Measurements from ENCODE around the gene HTRA1.

The HTRA1 gene

DNA sequence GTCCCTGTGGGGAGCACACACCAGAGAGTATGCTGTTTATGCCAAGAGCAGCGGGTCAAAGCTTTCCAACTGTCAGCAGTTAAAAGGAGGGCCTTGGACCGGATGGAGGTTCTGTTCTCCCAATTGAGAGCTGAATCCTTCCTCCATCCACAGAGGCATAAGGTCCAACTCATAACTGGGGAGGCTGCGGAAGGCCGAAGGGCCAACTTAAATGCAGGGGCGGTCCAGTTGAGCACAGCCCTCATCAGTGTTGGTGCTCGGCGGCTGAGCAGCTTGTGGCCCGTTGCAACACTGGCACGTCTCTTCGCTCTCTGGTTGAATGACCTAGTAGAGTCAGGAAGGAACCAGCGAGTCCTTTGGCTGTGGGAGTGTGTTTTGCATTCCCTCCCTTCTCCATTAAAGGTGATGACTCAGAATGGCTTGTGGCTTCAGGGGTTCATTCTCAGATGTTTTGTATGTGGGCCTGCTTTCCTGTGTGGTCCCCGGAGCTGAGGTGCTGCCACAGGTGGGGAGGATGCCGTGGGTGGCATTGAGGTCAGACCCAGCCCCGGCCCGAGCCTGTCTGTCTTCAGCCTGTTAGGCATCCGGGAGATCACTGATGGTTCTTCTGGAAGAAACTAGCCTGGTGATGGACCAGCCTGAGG lies 54.4 kb downstream of the HTRA1 start:
- no peak for DNase-seq

DNA sequence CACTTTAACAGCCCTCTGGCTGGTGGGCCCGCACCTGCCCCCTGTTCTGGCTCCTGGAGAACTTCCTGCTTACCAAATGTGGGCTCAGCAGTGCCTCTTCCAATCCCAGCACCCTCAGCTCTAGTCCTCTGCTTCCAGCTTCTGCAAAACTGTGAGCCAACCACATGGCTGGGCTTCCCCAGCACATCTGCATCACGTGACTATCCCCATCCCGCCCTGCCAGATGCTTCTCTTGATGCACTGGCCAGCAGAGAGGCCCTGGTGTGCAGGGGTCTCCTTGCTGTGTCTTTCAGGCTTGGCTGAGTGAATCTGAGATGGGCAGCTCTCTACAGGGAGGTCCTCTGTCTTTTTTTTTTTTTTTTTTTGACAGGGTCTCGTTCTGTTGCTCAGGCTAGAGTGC lies 55.4 kb downstream of the HTRA1 start:
- DNase-seq, result no peak

DNA sequence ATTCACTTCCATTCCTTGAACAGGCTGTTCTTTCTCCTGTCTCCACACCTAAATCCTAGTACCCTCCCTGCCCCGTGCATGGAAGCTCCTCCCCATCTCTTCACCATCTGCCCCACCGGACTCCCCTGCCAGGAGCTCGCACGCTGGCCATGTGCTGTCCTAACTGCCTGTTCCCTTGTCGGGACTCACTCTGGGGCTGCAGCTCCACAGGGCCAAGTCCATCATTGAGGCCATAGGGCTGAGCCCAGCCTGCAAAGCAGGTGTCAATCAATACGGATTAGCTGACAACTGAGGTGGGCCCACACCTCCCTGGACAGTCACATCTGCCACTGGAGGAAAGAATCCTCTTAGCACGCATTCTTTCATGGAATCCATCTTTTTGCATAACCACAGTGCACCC lies 57.8 kb downstream of the HTRA1 start:
- no peak for DNase-seq

DNA sequence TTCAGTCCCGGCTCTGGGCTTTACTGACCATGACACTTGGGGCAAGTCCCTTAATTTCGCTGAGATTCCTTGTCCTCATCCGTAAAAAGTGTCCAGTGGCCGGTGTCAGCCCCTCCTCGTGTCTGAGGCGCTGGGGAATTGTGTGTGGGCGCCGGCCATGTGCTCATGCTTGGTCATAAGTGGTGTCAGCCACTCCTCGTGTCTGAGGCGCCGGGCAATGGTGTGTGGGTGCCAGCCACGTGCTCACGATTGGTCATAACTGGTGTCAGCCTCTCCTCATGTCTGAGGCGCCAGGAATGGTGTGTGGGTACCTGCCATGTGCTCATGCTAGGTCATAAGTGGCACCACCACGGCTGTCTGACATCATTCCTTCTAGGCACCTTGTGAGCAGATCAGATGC lies 58.5 kb downstream of the HTRA1 start:
- no peak for DNase-seq

DNA sequence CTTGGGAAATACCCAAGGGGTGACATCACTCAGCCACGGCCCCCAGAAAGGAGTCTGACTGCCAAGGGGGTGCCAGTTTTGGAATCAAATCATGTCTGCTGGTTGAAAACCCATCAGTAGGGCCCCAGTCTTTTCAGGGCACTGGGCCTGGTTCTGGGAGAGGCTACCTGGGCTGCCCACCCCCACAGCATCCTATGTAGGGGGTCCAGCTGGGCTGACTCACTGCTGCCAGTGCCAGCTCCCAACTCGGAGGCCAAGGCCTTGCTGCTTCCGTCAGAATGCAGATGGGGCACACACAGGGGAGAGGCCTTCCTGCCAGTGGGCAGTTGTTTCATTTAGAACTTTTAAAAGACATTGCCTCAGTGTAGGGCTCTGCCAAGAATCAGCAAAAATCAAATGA lies 59.7 kb downstream of the HTRA1 start:
- no peak for DNase-seq

DNA sequence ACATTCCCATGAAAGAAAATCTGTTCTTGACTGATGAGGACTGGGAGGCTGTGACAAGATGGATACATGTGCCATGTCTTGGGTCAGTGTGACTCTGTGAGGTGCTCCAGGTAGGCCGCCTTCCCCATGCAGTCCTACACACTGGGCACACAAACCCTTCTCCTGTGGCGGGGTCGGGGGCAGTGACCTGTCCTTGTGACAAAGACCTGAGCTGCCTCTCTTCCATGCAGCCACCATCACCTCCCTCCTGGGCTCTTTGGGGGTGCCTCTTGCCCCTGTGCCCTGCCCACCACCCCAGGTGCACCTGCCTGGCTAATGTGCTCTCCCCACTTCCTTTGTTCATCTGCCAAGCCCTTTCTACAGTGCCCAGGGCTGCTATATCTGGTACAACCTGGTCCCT lies 63.5 kb downstream of the HTRA1 start:
- DNase-seq, result no peak

DNA sequence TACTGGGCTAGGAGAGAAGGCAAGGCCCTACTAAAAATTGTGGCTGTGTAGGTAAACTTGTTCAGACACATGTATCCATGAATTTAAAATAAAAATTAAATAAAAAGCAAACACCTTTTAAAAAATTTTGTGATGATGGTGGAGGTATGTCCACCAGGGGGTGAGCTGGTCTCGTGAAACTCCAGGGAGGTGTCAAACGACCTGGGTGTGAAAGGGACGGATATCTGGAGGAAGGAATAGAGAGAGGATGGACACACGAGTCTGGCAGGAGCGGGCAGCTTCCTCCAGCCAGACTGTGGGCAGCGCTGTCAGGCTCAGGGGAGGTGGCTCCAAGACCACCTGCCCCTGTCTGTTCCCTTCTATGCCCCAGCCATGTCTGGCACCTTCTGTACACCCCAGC lies 64.4 kb downstream of the HTRA1 start:
- no peak for DNase-seq

DNA sequence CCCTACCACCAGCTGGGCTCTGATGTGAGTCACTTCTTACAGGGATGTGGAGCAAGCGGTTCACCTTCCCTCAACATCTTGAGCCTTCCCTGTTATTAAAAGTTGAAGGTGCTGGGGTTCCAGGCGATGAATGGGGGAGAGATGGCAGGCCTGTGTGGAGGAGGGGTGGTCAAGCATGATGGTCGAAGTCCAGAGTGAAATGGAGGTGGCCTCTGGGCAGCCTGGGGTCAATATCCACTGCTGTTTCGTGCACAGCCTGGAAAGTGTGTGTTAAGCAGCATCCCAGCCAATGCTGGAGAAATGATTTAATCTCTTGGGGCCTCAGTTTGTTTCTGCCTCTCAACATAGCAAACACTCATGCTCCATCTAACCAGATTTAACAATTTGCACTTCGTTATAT lies 65.5 kb downstream of the HTRA1 start:
- no peak for DNase-seq

DNA sequence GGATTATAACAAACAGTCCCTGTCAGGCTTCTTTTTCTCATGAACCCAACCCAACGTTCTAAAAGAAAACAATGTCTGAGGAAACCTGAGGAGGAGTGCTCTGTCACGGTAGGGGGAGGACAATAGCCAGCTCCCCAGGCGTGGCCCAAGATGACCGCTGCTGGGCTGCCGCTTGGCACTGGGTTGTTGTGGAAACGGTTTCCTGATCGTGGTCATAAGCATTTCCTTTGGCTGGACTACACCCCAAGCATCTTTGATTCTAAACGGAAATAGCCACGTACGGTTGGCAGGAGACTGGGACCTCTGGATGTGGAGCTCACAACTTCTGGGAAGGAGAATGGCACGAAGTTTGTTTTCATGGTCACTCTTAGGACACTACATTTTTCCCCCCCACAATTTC lies 68.8 kb downstream of the HTRA1 start:
- no peak for DNase-seq

DNA sequence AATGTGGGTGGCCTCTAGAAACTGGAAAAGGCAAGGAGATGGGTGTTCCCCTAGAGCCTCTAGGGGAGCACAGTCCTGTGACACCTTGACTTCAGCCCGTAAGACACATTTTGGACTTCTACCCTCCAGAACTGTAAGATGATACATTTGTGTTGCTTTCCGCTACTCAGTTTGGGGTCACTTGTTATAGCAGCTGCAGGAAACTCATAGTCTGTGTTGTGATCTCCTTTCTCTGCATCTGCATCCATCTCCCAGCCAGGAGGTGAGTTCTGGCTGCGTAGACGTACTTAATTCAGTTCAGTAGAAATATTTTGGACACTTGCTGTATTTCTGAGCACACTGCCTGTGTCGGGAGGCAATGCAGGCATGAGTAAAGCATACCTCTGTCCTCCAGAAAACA lies 69.9 kb downstream of the HTRA1 start:
- DNase-seq, result no peak

DNA sequence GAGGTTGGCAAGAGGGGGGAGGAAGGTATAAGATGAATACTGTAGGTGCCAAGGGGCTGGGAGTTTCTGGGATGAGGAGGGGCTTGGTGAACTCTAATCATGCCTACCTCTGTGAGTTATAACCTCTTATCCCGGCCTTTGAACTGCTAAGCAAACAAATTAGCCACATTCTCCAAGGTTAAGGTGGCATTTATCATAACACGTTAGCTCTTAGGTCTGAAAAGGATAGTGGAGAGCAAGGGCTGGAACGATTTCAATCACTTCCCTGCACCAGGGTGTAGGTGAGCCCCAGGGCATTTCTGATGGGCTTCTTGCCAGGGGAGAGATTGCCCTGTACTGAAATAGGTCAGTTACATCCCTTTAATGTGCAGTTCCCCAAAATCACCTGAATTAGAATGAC lies 70.6 kb downstream of the HTRA1 start:
- no peak for DNase-seq

DNA sequence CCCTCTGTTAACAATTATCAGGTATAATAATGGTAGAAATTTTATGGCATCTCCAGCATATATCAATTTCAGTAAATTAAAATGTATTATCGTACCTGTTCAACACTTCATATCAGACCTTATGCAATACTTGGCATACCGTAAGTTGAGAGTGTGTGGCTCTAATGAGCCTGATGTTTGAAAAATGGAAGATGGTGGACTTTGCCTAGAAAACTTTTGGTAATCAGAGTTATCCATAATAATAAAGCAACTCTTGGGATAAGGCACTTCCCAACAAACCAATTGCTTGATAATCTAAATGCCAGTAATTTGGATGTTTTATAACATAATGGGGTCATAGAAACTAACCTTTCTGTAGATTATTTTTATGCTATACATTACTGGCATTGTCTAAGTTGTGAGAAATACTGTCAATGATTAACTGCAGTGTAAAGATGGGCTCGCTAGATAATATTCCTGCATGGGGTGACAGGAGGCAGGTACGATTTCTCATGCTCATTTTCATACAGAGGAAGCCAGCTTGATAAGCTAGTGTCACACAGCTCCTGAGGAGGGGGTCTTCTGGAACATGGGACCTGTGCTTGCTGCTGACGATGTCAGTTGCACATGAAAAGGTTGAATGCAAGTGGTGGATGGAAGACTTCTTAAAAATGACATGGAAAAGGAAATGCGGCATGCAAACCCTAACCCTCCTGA lies 71.4 kb downstream of the HTRA1 start:
- DNase-seq, result no peak

DNA sequence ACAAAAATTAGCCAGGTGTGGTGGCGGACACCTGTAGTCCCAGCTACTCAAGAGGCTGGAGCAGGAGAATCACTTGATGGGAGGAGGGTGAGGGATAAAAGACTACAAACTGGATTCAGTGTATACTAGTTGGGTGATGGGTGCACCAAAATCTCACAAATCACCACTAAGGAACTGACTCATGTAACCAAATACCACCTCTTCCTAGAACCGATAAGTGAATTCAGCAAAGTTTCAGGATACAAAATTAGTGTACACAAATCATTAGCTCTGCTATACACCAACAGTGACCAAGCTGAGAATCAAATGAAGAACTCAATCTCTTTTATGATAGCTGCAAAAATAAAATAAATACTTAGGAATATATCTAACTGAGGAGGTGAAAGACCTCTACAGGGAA lies 76.2 kb downstream of the HTRA1 start:
- no peak for DNase-seq

DNA sequence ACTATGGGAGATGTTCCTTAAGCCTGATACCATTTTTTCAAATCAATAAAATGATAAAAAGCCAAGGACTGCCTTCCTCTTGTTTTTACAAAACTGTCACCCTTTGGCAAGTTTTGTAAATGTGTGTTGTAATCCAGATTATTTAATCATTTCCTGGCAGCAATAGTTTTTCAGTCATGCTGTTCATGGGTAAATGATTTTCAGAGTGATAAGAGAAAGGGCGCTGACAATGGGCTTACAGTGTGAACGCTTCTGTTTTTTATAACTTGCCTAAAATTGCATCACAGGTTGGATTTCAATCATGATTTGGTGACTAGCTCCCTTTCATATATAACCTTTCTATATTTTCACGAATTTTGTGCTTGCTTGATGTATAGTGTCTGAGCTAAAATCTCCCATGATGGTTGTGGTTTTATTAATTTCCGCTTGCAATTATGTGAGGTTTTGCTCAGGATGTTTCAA lies 80.2 kb downstream of the HTRA1 start:
- DNase-seq, result no peak

DNA sequence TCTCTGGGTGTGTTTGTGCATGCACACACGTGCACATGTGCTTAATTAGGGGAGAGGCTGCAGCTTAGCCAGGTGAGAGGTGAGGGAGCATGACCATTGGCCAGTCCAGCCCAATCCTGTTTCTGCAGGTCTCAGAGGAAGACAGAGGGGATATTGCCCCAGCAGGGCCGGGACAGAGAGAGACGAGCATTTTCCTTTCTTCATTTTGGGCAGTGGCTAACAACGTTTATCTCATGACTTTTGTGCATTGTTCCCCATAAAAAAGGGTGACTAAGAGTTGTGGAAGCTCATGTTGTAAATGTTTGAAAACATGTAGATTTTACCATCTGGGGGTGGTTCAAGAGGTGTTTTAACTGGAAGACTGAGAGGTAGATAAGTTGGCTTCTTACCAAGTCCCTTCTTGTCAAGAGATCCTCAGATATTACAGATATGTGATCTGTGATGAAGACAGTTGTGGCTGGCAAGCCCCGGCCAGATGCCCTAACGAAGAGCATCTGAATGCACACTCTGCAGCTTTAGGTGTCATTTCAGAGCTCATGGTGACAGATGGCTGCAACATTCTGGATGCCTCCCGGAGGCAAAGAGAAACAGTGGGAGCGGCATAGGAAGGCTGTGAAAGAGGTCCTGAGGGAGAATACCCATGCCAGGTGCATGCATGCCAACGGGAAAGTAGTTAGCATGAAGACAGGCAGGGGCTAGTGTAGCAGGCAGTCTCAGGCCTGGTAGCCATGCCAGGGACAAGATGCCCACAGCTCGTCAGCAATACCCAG lies 82.5 kb downstream of the HTRA1 start:
- no peak for DNase-seq

DNA sequence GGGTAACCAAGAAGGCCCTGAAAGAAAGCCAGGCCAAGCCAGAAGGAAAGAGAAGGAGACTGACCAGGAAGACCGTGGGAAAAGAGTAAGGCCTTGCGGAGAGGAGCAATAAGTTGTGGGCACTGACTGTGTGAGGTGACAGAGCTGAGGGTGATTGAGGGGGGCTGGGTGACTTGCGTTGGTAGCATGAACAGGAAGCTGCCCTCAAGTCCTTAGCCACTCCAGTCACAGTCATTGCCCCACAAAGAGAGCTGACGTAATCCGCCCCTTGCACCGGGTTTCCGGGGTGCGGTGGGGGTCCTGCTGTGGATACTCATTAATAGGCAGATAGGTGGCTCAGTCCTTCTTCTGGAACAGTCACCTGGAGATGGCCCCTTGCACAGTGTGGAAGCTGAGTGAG lies 83.1 kb downstream of the HTRA1 start:
- no peak for DNase-seq

DNA sequence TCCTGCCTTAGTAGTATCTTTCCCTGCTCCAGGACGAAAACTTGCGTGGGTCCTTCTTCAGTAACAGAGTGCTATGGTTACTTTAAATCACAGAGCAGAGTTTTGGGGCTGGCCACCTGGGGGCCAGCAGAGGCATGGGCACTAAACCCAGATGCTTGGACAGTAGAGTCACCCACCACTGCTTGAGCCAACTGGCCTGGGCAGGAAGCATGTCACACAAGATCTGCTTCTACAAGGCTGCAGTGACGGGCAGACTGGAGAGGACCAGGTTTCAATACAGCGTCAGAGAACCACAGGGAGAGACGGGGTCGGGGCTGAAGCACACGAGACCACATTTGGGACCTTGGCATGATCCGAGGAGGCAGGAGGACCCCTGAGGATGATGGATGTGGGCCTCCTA lies 84.9 kb downstream of the HTRA1 start:
- DNase-seq, result no peak

DNA sequence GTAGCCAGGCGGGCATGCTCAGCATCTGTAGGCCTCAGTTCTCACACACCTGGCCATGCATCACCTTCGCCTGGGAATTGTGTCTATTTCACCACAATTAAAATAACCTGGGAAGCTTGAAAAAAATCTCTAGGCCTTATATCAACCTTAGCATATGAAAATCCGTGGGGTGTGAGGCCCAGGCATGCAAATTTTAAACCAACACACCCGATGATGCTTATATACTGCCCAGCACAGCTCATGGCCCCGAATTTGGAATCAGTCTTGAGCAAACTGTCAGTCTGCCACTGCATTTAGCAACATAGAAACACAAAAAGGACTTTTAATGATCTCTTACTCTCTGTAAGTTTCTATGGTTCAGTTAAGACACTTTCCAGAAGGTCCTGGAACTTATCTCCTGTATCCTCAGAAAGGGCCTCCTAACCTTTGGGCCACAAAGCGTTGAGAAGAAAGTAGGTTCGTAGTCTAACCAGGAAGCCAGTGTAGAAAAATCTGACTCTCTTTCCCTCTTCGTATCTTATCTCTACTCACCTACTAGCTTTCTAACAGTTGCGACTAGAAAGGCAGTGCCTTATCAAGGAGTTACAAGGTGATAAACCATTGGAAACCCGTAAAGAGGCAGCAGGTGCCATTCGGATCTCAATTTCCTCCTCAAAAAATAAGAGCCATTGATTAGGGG lies 87.2 kb downstream of the HTRA1 start:
- DNase-seq, result no peak

DNA sequence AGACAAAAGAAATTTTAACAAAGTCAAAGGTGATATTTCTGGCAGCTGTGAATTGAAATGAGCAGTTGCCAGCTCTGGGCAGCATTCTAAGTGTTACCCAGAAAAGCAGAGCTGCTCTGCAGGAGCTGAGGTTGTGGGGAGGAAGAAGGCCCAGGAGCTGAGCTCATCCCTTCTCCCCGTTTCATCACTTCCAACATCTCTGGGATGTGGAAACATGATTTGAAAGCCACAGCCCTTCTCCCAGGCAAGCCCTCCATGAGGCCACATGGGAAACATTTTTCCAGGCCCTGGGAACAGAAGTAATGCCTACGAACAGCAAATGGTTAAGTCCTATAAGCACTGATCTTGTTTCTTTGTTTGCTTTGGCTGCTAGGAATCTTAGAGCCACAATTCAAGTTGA lies 88.3 kb downstream of the HTRA1 start:
- no peak for DNase-seq

DNA sequence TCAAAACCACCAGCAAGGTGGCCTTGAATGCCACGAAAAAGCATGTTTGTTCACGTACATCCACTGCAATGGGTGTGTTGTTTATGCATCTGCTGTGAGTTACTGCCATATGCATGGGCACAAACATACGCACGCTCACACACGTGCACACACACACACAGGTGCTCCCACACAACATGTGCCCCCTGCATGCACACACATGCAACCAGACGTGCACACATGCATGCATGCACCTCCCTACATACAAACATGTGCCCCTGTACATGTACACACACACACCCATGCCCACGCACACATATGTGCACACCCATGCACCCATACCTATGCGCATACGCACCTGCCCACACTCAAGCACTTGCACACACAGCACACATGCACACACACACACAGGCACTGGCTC lies 89.1 kb downstream of the HTRA1 start:
- no peak for DNase-seq

DNA sequence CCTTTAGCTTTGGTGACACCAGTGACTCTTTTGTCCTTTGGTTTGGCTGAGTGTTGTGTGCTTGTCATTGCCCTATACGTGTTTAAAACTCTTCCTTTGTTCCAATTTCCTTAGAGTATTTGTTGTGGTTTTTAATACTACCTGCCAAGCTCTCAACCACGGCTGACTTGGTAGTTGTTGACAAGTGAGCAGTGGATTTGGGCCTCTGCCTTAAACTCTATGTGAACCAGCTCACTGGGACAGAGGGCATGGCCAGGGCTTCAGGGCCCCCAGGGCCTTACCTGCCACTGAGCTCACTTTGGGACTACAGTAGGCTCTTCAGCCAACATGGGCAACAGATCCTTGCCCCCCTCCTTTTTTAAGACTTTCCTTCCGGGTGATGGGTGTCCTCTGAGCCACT lies 89.6 kb downstream of the HTRA1 start:
- no peak for DNase-seq

DNA sequence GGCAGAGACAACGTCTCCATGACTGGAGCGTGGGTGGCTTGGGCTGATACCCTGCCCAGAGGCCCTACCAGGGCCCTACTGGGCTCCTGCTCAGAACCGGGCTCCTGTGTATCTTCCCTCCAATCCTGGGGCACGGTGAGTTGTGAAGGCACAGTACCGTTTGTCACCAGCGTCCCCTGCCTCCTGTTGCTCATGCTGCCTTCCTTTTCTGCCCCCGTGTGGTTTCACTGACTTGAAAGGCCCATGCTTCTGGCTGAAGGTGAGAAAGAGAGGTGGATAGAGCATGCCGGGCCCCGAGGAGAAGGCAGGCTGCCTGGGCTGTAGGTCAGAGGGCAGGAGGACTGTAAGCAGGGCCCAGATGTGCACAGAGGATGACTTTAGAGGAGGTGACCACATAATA lies 90.1 kb downstream of the HTRA1 start:
- no peak for DNase-seq

DNA sequence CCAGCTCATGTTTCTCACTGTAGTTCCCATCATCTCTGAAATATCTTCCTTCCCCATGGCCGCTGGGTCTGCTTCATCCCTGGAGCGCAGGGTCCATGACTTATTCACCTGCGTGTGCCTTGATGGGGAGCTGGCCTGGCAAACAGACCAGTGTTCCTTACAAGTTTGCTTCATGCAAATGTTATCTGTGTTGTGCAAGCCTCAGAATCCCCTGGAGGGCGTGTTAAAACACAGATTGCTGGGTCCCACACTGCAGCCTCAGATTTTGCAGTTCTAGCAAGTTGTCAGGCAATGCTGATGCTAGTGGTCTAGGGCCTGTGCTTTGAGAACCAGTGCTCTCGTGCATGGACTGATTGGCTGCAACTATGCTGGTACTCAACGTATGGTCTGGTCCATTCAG lies 92.0 kb downstream of the HTRA1 start:
- DNase-seq, result no peak

Measured in right kidney (tissue), 1 donor.